Stimulated activated CD4-positive, alpha-beta T cell treated with anti-CD3 and anti-CD28 coated beads, Interleukin-15, amount 100 ng/mL, for 48 hours (primary cell): Measurements from ENCODE around the gene GRIN2C.

Source experiments
- DNase-seq, 2 donors: peaks; one replicate each; pipeline ENCODE4 v3.0.0-alpha.2; 2020; ENCODE audit warnings: low read depth in 2 of 2

The GRIN2C gene

GRCh38 chr17:74848656-74849399 is 10.9 kb downstream of the GRIN2C start:
- no peak for DNase-seq

- DNase-seq: no peak
Observed at GRCh38 chr17:74846621-74847020, 13.1 kb downstream of the GRIN2C start.

GRCh38 chr17:74843352-74843627 is 16.4 kb downstream of the GRIN2C start:
- no peak for DNase-seq

- no peak for DNase-seq
Observed at GRCh38 chr17:74842599-74843351, 16.9 kb downstream of the GRIN2C start.

- DNase-seq: no peak
Observed at GRCh38 chr17:74842146-74842598, 17.5 kb downstream of the GRIN2C start.

GRCh38 chr17:74840989-74841666 is 18.6 kb downstream of the GRIN2C start:
- DNase-seq: no peak

GRCh38 chr17:74839990-74840852 is 19.5 kb downstream of the GRIN2C start:
- DNase-seq: no peak

- no peak for DNase-seq
Observed at GRCh38 chr17:74838274-74838673, 21.4 kb downstream of the GRIN2C start.

- no peak for DNase-seq
Observed at GRCh38 chr17:74836691-74837467, 22.8 kb downstream of the GRIN2C start.

- no peak for DNase-seq
Observed at GRCh38 chr17:74836191-74836590, 23.5 kb downstream of the GRIN2C start.

- no peak for DNase-seq
Observed at GRCh38 chr17:74833501-74834377, 25.9 kb downstream of the GRIN2C start.

- DNase-seq: no peak
Observed at GRCh38 chr17:74832421-74832820, 27.3 kb downstream of the GRIN2C start.

GRCh38 chr17:74831444-74832146 is 28.1 kb downstream of the GRIN2C start:
- DNase-seq: no peak

GRCh38 chr17:74830861-74831260 is 28.8 kb downstream of the GRIN2C start:
- no peak for DNase-seq

- no peak for DNase-seq
Observed at GRCh38 chr17:74827800-74828199, 31.9 kb downstream of the GRIN2C start.

- no peak for DNase-seq
Observed at GRCh38 chr17:74825952-74826719, 33.5 kb downstream of the GRIN2C start.

GRCh38 chr17:74824961-74825627 is 34.6 kb downstream of the GRIN2C start:
- no peak for DNase-seq

GRCh38 chr17:74822939-74823367 is 36.7 kb downstream of the GRIN2C start:
- DNase-seq: no peak
